ENCODE results near the gene HAND2.
A peak's percentile ranks its signal among the peaks of the same experiment; 100 is the strongest.

The HAND2 gene

DNA sequence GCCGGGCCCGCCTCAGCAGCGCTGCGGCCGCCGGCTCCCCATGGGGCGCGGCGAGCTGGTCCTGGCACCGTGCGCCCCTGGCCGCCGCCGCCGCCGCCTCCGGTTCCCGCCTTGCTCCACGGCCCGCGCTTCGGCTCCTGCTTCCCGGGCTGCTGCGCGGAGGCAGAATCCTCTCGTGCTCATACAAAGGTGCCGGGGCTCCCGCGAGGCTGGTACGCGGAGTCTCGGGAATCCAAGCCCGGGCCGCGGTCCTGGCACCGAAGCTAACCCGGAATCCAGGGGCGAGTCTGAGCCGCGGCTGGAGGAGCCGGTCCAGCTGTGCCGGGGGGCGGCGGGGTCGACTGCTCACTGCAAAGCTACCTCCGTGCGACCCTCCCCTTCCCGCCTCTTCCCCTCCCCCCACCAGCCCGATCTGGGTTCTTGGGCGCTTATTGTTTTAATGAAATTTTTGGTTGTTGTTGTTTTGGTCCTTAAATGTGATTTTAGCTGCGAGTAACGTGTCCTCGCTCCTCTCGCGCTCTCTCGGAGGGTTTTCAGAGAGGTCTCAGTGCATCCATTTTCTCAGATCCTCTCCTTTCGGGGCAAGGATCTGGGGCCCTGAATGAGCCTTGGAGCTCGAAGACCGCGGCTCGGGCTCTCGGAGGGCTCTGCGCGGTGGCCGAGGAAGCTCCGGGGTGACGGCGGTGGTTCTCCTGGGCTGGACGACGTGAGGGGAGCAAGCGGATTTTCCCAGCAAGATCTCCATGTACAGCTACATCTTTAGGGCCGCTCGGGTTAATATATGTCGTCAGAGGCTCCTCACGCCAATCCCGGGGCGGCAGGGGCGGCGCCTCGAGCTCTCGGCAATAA lies at the start of gene HAND2:
Gene HAND2, minus strand, starts transcription at position 753 of the 849 bp plus-strand sequence. CDS start 940 bp downstream, outside the sequence.
- peak within 1 kb of the TSS; percentile 67 for H3K4me3 ChIP-seq (ENCODE audit: control insufficient read depth, low read depth, low read length)
- no peak for DNase-seq (ENCODE audit: low read depth)
- TF ChIP-seq CTCF (IDR thresholded peaks at IDR 0.05; ENCODE audit: control insufficient read depth, insufficient read depth, low read depth, low read length, missing control alignments) = no peak

DNA sequence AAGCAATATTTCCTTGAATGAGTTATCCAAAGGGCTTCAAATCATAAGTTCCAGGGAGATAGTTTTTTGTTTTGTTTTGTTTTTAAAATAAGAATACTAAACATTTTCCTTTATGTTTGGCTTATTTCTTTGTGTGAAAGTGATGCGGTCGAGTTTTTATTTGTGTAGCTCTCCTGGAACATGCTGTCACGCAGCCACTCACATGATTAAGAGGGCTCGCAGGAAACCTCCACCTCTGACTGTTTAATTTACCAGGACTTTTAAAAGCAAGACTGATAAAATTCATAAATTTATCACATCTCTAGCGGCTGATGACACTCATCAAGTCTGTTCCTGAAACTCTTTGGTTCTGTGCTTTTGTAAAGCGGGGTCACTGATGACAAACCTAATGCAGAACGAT lies 48.9 kb upstream of the HAND2 start:
- TF ChIP-seq CTCF (IDR thresholded peaks at IDR 0.05; ENCODE audit: control insufficient read depth, insufficient read depth, low read depth, low read length, missing control alignments) = no peak
- H3K4me3 ChIP-seq (ENCODE audit: control insufficient read depth, low read depth, low read length) = no peak overlapping the region
- no peak for DNase-seq (ENCODE audit: low read depth)

GRCh38 chr4:173577963-173578362 lies 47.9 kb upstream of the HAND2 start:
- TF ChIP-seq CTCF (IDR thresholded peaks at IDR 0.05; ENCODE audit: control insufficient read depth, insufficient read depth, low read depth, low read length, missing control alignments) = no peak
- DNase-seq (ENCODE audit: low read depth) = no peak

GRCh38 chr4:173575482-173576152 lies 45.6 kb upstream of the HAND2 start:
- no peak for DNase-seq (ENCODE audit: low read depth)
- TF ChIP-seq CTCF (IDR thresholded peaks at IDR 0.05; ENCODE audit: control insufficient read depth, insufficient read depth, low read depth, low read length, missing control alignments) = no peak
- H3K4me3 ChIP-seq (ENCODE audit: control insufficient read depth, low read depth, low read length) = no peak overlapping the region

More at GRCh38 chr4:173577963-173578362, 47.9 kb upstream of the HAND2 start:
- H3K4me3 ChIP-seq (ENCODE audit: control insufficient read depth, low read depth, low read length) = no peak overlapping the region

DNA sequence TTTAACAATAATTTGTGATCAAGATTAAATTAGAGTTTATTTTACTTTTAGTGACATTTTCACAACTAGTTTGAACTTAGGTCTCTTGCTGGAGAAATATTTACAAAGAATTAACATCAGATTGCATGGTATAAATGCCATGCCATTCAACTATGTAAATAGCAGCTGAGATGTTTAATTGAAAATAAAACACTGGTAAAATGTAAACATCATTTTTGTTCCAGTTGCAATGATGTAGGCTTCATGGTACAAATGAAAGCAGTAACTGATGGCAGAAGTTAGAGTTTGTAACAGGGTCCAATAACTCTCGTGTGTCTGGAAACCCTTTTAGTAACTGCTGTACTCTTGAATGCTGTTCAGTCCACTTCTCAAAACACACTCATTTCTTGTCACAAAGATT lies 43.7 kb upstream of the HAND2 start:
- H3K4me3 ChIP-seq (ENCODE audit: control insufficient read depth, low read depth, low read length) = no peak overlapping the region
- DNase-seq (ENCODE audit: low read depth) = no peak
- no peak for TF ChIP-seq CTCF (IDR thresholded peaks at IDR 0.05; ENCODE audit: control insufficient read depth, insufficient read depth, low read depth, low read length, missing control alignments)

DNA sequence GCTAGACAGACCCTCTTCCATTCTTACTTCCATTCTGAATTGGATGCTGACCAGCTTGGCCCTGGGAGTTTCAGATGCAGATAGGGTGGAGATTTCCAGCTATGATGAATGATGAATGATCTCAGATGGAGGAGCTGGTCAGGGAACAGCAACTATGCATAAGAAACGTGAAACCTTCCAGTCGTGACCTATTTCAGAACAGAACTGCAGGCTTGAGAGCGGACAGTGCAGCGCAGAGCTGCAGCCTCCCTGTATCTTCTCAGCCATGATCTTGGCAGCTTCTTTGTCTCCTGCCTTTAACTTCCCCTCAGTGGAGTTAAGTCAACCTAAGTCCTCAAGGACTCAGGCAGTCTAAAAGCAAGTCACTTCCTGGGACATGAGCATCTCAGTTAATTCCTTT lies 43.3 kb upstream of the HAND2 start:
- no peak overlapping the region for H3K4me3 ChIP-seq (ENCODE audit: control insufficient read depth, low read depth, low read length)
- no peak for TF ChIP-seq CTCF (IDR thresholded peaks at IDR 0.05; ENCODE audit: control insufficient read depth, insufficient read depth, low read depth, low read length, missing control alignments)
- no peak for DNase-seq (ENCODE audit: low read depth)

All from AG09309 (cell line).